Osteoblast (primary cell): Measurements from ENCODE around the gene PARD3. TPM values are rescaled to one million over a fixed set of nuclear protein-coding genes. Genes with fewer than 3 reads are reported as not detected.

Experiments used
- DNase-seq: peaks from one replicate; pipeline ENCODE4 v3.0.0; 2011; ENCODE audit warnings: low spot score, mixed read lengths; ENCODE audit not compliant: insufficient read length; ENCODE audit errors: missing footprints
- H2AFZ ChIP-seq: 2 replicates; pipeline ENCODE4 v1.6.0; 2011; ENCODE audit warnings: mild to moderate bottlenecking, low read length
- H3K27ac ChIP-seq: 2 replicates; pipeline ENCODE4 v1.5.1; 2011; ENCODE audit warnings: mild to moderate bottlenecking, low read depth, low read length, moderate library complexity
- H3K27me3 ChIP-seq: 2 replicates; pipeline ENCODE4 v1.6.0; 2012; ENCODE audit warnings: mild to moderate bottlenecking, control low read depth, inconsistent platforms, low read length, moderate library complexity; ENCODE audit not compliant: insufficient read depth
- H3K36me3 ChIP-seq: 2 replicates; pipeline ENCODE4 v1.5.1; 2011; ENCODE audit warnings: mild to moderate bottlenecking, low read length, control low read depth, moderate library complexity; ENCODE audit not compliant: insufficient read depth
- H3K4me1 ChIP-seq: 2 replicates; pipeline ENCODE4 v1.5.1; 2011; ENCODE audit warnings: mild to moderate bottlenecking, low read length, control low read depth, moderate library complexity; ENCODE audit not compliant: insufficient read depth
- H3K4me2 ChIP-seq: 2 replicates; pipeline ENCODE4 v1.6.0; 2011; ENCODE audit warnings: mild to moderate bottlenecking, low read length; ENCODE audit not compliant: insufficient read depth
- H3K4me3 ChIP-seq: fragments of 200-600 bp; sonication (generic); 3 replicates; pipeline ENCODE4 v1.5.1; 2012; ENCODE audit warnings: mild to moderate bottlenecking, low read length, inconsistent platforms; ENCODE audit not compliant: insufficient read depth
- H3K79me2 ChIP-seq: 2 replicates; pipeline ENCODE4 v1.6.0; 2012; ENCODE audit warnings: mild to moderate bottlenecking, low read length, control low read depth, inconsistent platforms; ENCODE audit not compliant: insufficient read depth
- H3K9me3 ChIP-seq: 2 replicates; pipeline ENCODE4 v1.5.1; 2011; ENCODE audit warnings: low read depth, low read length, control low read depth
- H4K20me1 ChIP-seq: 2 replicates; pipeline ENCODE4 v1.6.0; 2012; ENCODE audit warnings: mild to moderate bottlenecking, low read length, control low read depth; ENCODE audit not compliant: insufficient read depth
- total RNA-seq: library from RNA; depleted of rRNA; stranded (reverse); fragments of >200 nt; gene quantifications from 2 replicates; pipeline ENCODE4 v1.2.3, GENCODE V29; 2012
- TF ChIP-seq, protein P1 (sequence below): IDR thresholded peaks from 2 replicates; pipeline ENCODE4 v1.5.1; 2011; ENCODE audit warnings: mild to moderate bottlenecking, low read depth, low read length, moderate library complexity; ENCODE audit errors: extremely low read depth

The PARD3 gene
- total RNA-seq, 1 donor, result 71.7 TPM

DNA sequence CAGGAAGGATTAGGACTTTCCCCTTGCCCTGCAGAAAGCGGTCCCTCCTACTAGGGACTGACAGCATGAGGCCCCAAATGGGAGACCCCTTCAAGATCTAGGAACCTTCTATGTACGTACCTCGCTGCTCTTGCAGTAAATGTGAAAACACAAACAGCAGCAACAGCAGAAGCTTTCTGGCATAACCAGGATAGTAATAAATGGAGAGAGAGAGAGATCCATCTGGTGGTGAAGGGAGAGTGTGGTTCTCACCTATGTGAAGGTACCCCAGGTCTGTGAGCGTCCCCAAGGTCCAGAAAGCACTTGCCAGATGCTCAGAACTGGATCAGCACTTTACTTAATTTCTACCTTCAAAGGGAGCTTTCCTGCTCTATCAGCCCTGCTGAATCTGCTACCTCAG is 592.7 kb downstream of the PARD3 start:
- no peaks in the 10 kb centered on the region for H3K79me2 ChIP-seq
- H3K27ac ChIP-seq, result no peak overlapping the region
- no peaks in the 10 kb centered on the region for H3K4me1 ChIP-seq
- no peak overlapping the region for H3K4me2 ChIP-seq
- TF ChIP-seq, protein P1, sequence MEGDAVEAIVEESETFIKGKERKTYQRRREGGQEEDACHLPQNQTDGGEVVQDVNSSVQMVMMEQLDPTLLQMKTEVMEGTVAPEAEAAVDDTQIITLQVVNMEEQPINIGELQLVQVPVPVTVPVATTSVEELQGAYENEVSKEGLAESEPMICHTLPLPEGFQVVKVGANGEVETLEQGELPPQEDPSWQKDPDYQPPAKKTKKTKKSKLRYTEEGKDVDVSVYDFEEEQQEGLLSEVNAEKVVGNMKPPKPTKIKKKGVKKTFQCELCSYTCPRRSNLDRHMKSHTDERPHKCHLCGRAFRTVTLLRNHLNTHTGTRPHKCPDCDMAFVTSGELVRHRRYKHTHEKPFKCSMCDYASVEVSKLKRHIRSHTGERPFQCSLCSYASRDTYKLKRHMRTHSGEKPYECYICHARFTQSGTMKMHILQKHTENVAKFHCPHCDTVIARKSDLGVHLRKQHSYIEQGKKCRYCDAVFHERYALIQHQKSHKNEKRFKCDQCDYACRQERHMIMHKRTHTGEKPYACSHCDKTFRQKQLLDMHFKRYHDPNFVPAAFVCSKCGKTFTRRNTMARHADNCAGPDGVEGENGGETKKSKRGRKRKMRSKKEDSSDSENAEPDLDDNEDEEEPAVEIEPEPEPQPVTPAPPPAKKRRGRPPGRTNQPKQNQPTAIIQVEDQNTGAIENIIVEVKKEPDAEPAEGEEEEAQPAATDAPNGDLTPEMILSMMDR, result no peak
- no peak for DNase-seq
- no peaks in the 10 kb centered on the region for H3K36me3 ChIP-seq
- no peak overlapping the region for H3K4me3 ChIP-seq
- no peaks in the 10 kb centered on the region for H3K27me3 ChIP-seq
- no peaks in the 10 kb centered on the region for H3K9me3 ChIP-seq
- no peaks in the 10 kb centered on the region for H4K20me1 ChIP-seq
- no peak overlapping the region for H2AFZ ChIP-seq

DNA sequence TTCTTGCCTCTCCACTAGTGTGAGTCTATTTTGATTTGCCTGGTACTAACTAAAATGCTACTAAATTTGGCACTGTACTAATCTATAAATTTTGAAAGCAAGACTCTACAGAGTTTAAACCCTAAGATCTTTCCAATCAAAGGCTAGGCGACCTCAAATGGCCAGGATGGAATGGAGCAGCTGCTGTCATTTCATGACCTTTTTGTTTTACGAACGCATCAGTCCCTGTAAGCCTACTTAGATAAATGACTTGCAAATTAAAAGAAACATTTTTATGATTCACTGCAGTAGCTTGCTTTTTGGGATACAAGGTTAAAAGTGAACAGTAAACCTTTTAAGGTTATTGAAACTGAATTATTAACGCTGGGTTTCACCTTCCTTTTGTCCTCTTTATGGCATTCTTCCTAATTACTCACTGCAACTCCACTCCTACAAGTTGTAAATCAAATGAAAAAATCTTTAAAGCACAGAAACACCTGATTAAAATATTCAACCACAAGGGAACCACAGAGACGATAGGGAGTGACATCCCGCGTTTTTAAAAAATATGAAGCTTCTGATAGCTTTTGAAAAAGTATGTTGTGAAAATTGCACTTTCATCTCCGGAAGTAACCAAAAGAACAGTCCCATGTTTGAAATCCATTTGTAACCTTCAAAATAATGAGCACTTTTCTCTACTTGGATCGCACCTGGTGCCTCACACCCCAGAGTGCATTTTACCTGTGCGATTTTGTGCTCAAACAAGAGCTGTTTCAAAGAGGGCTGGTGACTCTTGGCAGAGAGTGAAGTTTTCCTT is 595.1 kb downstream of the PARD3 start:
- TF ChIP-seq, protein P1, result no peak

DNA sequence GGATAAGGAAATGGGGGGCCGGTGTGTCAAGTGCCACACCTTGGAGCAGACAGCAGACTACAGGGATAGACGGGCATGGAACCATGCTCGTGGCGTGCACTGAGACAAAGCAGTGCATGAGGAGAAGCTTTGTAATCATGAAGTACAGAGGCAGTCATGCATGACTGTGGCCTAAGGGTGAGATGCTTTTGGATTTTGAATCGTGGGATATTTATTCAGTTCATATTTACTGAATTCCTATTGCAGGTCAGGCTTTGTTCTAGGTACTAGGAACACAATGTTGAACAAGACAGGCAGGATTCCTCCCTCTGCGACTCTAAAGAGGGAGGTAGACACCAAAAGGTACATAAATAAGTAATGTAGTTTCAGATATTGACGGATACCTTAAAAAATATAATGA is 597.6 kb downstream of the PARD3 start:
- TF ChIP-seq, protein P1, result no peak
- H3K4me1 ChIP-seq, result no peaks in the 10 kb centered on the region
- no peaks in the 10 kb centered on the region for H4K20me1 ChIP-seq
- H3K27ac ChIP-seq, result no peak overlapping the region
- H3K36me3 ChIP-seq, result no peaks in the 10 kb centered on the region
- no peaks in the 10 kb centered on the region for H3K27me3 ChIP-seq
- H3K9me3 ChIP-seq, result no peaks in the 10 kb centered on the region
- DNase-seq, result no peak
- H3K4me3 ChIP-seq, result no peak overlapping the region
- no peak overlapping the region for H3K4me2 ChIP-seq
- H3K79me2 ChIP-seq, result no peaks in the 10 kb centered on the region
- no peak overlapping the region for H2AFZ ChIP-seq

More for the DNA sequence above, 595.1 kb downstream of the PARD3 start:
- Histone ChIP-seq H4K20me1 (no peaks in the 10 kb centered on the region), H2AFZ (no peak overlapping the region), H3K4me2 (no peak overlapping the region), H3K27ac (no peak overlapping the region), H3K4me1 (no peaks in the 10 kb centered on the region), H3K36me3 (no peaks in the 10 kb centered on the region), H3K9me3 (no peaks in the 10 kb centered on the region), H3K4me3 (no peak overlapping the region), H3K27me3 (no peaks in the 10 kb centered on the region), H3K79me2 (no peaks in the 10 kb centered on the region)
- no peak for DNase-seq

DNA sequence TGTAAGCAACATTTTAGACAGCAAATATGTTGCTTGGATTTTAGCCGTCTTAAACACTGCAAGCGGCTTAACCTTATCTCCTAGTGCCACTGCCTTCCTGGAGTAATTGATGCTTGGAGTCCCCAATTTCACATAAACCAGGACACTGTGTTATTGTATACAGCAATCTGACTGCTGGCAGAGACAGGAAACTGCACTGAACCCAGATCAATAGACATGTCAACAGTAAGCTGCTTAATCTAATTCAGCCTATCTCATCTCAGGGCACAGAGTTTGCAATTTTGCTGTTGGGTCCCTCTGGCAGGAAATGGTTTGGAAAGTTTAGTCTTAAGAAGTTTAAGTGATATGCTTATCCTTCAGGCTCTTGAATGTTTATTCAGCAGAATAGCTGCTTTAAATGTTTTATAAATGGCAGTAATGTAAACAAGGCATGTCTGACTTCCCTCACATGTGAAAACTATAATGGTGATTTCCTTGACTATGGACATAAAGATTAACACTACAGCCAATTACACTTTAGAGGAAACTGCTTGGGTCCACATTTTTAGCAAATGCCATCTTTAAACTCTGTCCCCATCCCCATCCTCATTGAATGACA is 598.6 kb downstream of the PARD3 start:
- no peak overlapping the region for H2AFZ ChIP-seq
- H3K4me2 ChIP-seq, result no peak overlapping the region
- H3K36me3 ChIP-seq, result no peaks in the 10 kb centered on the region
- H3K79me2 ChIP-seq, result no peaks in the 10 kb centered on the region
- TF ChIP-seq, protein P1, result no peak
- H4K20me1 ChIP-seq, result no peaks in the 10 kb centered on the region
- H3K4me1 ChIP-seq, result no peaks in the 10 kb centered on the region
- no peak overlapping the region for H3K27ac ChIP-seq
- no peak overlapping the region for H3K4me3 ChIP-seq
- no peaks in the 10 kb centered on the region for H3K27me3 ChIP-seq
- DNase-seq, result no peak
- H3K9me3 ChIP-seq, result no peaks in the 10 kb centered on the region
